Keratinocyte (primary cell): ENCODE results near the gene NOTCH4.

Experiments
- CTCF ChIP-seq, 3 experiments: IDR thresholded peaks in 1 of 3; conservative IDR thresholded peaks in 1 of 3; optimal IDR thresholded peaks in 1 of 3; 2 replicates in 2 of 3; 3 replicates in 1 of 3; pipeline versions ENCODE3 to v1.5.1; 2011; ENCODE audit warnings: low read length in 3 of 3, mild to moderate bottlenecking in 3 of 3, moderate library complexity in 2 of 3, control low read depth in 1 of 3, inconsistent platforms in 1 of 3; ENCODE audit not compliant: insufficient read depth in 2 of 3; ENCODE audit errors: extremely low read depth in 1 of 3
- EZH2 ChIP-seq: IDR thresholded peaks from one replicate; pipeline ENCODE4 v1.6.1; 2012; ENCODE audit warnings: inconsistent platforms, mild to moderate bottlenecking, low read length, moderate library complexity

GRCh38 chr6:32174416-32174815 lies 49.5 kb downstream of the NOTCH4 start:
- TF ChIP-seq CTCF (optimal IDR thresholded peaks at IDR 0.05 in 1 of 3, IDR thresholded peaks at IDR 0.05 in 1 of 3, conservative IDR thresholded peaks at IDR 0.05 in 1 of 3; ENCODE audit: extremely low read depth in 1 of 3, insufficient read depth in 2 of 3, low read length in 3 of 3) (no peak), EZH2 (no peak)
